ENCODE measurements around the gene TEF.
"Not testable (repeated sequence)": the region's sequence is repeated elsewhere in the genome, so short reads cannot be mapped to it uniquely, and the experiment has no call there.

The TEF gene

GRCh38 chr22:41401781-41402648 is 20.3 kb downstream of the TEF start:
- Histone ChIP-seq H3K27me3 (ENCODE audit: insufficient read depth, low read length) (no peaks in the 10 kb centered on the region), H3K79me2 (ENCODE audit: insufficient read depth, low read length) (no peaks in the 10 kb centered on the region), H3K9ac (ENCODE audit: low read length) (no peak overlapping the region), H3K4me2 (ENCODE audit: low read length) (no peak overlapping the region), H3K27ac (ENCODE audit: low read depth, low read length, poor library complexity, severe bottlenecking) (no peak overlapping the region), H3K4me3 (ENCODE audit: low read depth, low read length, poor library complexity, severe bottlenecking) (no peak overlapping the region), H3K9me2 (ENCODE audit: low read depth, low read length) (no peaks in the 10 kb centered on the region), H3K4me1 (ENCODE audit: insufficient read depth, low read length, severe bottlenecking) (no peaks in the 10 kb centered on the region), H4K20me1 (ENCODE audit: insufficient read depth, low read length) (no peaks in the 10 kb centered on the region), H2AFZ (ENCODE audit: low read length) (no peak overlapping the region), H3K36me3 (ENCODE audit: insufficient read depth, low read length) (no peaks in the 10 kb centered on the region), H3K9me3 (ENCODE audit: low read length) (no peaks in the 10 kb centered on the region), H3F3A (ENCODE audit: insufficient read depth, low read length) (no peaks in the 10 kb centered on the region)
- TF ChIP-seq CTCF (IDR thresholded peaks at IDR 0.05; ENCODE audit: low read length) (no peak), EZH2 (IDR thresholded peaks at IDR 0.05; ENCODE audit: borderline replicate concordance, low read length) (no peak)

- not testable (repeated sequence) for H3K4me3 ChIP-seq (ENCODE audit: low read depth, low read length, poor library complexity, severe bottlenecking); H3K9me2 ChIP-seq (ENCODE audit: low read depth, low read length); H3K9ac ChIP-seq (ENCODE audit: low read length); H3K4me2 ChIP-seq (ENCODE audit: low read length); H4K20me1 ChIP-seq (ENCODE audit: insufficient read depth, low read length); H3K4me1 ChIP-seq (ENCODE audit: insufficient read depth, low read length, severe bottlenecking); H3F3A ChIP-seq (ENCODE audit: insufficient read depth, low read length); H3K36me3 ChIP-seq (ENCODE audit: insufficient read depth, low read length); H3K27ac ChIP-seq (ENCODE audit: low read depth, low read length, poor library complexity, severe bottlenecking); H3K27me3 ChIP-seq (ENCODE audit: insufficient read depth, low read length); H3K79me2 ChIP-seq (ENCODE audit: insufficient read depth, low read length); H3K9me3 ChIP-seq (ENCODE audit: low read length); H2AFZ ChIP-seq (ENCODE audit: low read length)
These were observed 21.1 kb downstream of the TEF start for GRCh38 chr22:41402851-41403250.

- Histone ChIP-seq H3K9me2 (ENCODE audit: low read depth, low read length) (no peaks in the 10 kb centered on the region), H2AFZ (ENCODE audit: low read length) (no peak overlapping the region), H3K9ac (ENCODE audit: low read length) (no peak overlapping the region), H3K9me3 (ENCODE audit: low read length) (no peaks in the 10 kb centered on the region), H3K27ac (ENCODE audit: low read depth, low read length, poor library complexity, severe bottlenecking) (no peak overlapping the region), H4K20me1 (ENCODE audit: insufficient read depth, low read length) (no peaks in the 10 kb centered on the region), H3F3A (ENCODE audit: insufficient read depth, low read length) (no peaks in the 10 kb centered on the region), H3K36me3 (ENCODE audit: insufficient read depth, low read length) (no peaks in the 10 kb centered on the region), H3K4me2 (ENCODE audit: low read length) (peak overlapping the region; percentile 16; the same call in 1 of the 2 replicates), H3K79me2 (ENCODE audit: insufficient read depth, low read length) (no peaks in the 10 kb centered on the region), H3K27me3 (ENCODE audit: insufficient read depth, low read length) (no peaks in the 10 kb centered on the region), H3K4me3 (ENCODE audit: low read depth, low read length, poor library complexity, severe bottlenecking) (no peak overlapping the region), H3K4me1 (ENCODE audit: insufficient read depth, low read length, severe bottlenecking) (peaks cover 13% of the 10 kb centered on the region)
- TF ChIP-seq EZH2 (IDR thresholded peaks at IDR 0.05; ENCODE audit: borderline replicate concordance, low read length) (no peak), CTCF (IDR thresholded peaks at IDR 0.05; ENCODE audit: low read length) (peak; percentile 98)
These were observed 22.0 kb downstream of the TEF start for GRCh38 chr22:41403532-41404318.
